Measurements from ENCODE around the gene CHRNA1. TPM values are rescaled to one million over a fixed set of nuclear protein-coding genes. Genes with fewer than 3 reads are reported as not detected.

CHRNA1 gene
- polyA plus RNA-seq, 1 of the 3 experiments (the other 2 are of a cell fraction), result 0.02 TPM

DNA sequence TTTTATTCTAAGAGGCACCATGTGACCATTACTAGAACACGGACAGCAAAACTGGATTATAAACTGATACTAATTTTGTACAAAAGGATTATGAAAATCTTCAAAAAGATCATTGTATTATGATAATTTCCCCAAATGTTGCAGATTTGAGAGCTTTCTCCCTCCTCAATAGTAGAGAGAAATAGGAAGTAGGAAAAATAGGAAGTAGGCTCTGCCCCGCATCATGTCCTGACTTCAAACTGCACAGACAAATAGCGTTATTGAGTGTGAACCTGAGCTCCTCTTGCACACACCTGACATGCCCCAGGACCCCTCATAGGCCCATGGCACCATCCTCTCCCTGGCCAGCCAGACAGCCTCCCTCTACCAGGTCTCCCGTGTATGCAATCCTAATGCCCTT, 25.4 kb downstream of the CHRNA1 start:
- H3K79me2 ChIP-seq (ENCODE audit: insufficient read depth), result no peaks in the 10 kb centered on the region
- no peak for TF ChIP-seq YY1 (IDR thresholded peaks at IDR 0.05; ENCODE audit: low read depth)
- TF ChIP-seq, protein P1, sequence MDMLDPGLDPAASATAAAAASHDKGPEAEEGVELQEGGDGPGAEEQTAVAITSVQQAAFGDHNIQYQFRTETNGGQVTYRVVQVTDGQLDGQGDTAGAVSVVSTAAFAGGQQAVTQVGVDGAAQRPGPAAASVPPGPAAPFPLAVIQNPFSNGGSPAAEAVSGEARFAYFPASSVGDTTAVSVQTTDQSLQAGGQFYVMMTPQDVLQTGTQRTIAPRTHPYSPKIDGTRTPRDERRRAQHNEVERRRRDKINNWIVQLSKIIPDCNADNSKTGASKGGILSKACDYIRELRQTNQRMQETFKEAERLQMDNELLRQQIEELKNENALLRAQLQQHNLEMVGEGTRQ (IDR thresholded peaks at IDR 0.05; ENCODE audit: borderline replicate concordance, low read depth, low read length), result no peak
- no peak for TF ChIP-seq GABPA (IDR thresholded peaks at IDR 0.05; ENCODE audit: low read depth)
- no peak for TF ChIP-seq TEAD4 (IDR thresholded peaks at IDR 0.05; ENCODE audit: borderline replicate concordance, insufficient read depth)
- TF ChIP-seq, protein P2, sequence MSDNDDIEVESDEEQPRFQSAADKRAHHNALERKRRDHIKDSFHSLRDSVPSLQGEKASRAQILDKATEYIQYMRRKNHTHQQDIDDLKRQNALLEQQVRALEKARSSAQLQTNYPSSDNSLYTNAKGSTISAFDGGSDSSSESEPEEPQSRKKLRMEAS (IDR thresholded peaks at IDR 0.05; ENCODE audit: low read depth), result no peak
- no peak for TF ChIP-seq SIN3A (IDR thresholded peaks at IDR 0.05; ENCODE audit: borderline replicate concordance, low read depth, low read length)
- TF ChIP-seq SMC3 (IDR thresholded peaks at IDR 0.05; ENCODE audit: low read depth, low read length), result no peak
- no peak for TF ChIP-seq FOXJ3 (CRISPR knock-in tag; IDR thresholded peaks at IDR 0.05)
- TF ChIP-seq, protein P3, sequence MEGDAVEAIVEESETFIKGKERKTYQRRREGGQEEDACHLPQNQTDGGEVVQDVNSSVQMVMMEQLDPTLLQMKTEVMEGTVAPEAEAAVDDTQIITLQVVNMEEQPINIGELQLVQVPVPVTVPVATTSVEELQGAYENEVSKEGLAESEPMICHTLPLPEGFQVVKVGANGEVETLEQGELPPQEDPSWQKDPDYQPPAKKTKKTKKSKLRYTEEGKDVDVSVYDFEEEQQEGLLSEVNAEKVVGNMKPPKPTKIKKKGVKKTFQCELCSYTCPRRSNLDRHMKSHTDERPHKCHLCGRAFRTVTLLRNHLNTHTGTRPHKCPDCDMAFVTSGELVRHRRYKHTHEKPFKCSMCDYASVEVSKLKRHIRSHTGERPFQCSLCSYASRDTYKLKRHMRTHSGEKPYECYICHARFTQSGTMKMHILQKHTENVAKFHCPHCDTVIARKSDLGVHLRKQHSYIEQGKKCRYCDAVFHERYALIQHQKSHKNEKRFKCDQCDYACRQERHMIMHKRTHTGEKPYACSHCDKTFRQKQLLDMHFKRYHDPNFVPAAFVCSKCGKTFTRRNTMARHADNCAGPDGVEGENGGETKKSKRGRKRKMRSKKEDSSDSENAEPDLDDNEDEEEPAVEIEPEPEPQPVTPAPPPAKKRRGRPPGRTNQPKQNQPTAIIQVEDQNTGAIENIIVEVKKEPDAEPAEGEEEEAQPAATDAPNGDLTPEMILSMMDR (IDR thresholded peaks at IDR 0.05), result no peak
- TF ChIP-seq NFIC (IDR thresholded peaks at IDR 0.05; ENCODE audit: borderline replicate concordance), result no peak
- TF ChIP-seq, protein P4, sequence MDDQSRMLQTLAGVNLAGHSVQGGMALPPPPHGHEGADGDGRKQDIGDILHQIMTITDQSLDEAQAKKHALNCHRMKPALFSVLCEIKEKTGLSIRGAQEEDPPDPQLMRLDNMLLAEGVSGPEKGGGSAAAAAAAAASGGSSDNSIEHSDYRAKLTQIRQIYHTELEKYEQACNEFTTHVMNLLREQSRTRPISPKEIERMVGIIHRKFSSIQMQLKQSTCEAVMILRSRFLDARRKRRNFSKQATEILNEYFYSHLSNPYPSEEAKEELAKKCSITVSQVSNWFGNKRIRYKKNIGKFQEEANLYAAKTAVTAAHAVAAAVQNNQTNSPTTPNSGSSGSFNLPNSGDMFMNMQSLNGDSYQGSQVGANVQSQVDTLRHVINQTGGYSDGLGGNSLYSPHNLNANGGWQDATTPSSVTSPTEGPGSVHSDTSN (IDR thresholded peaks at IDR 0.05), result no peak
- no peak for TF ChIP-seq RXRA (IDR thresholded peaks at IDR 0.05; ENCODE audit: borderline replicate concordance, low read depth)
- no peak for TF ChIP-seq EZH2phosphoT487 (IDR thresholded peaks at IDR 0.05; ENCODE audit: borderline replicate concordance, low read depth)
- no peak for TF ChIP-seq FOSL2 (IDR thresholded peaks at IDR 0.05; ENCODE audit: borderline replicate concordance, low read depth)
- DNase-seq, result no peak
- H3K36me3 ChIP-seq (replicated peaks in 1 of 2; ENCODE audit: control insufficient read depth in 1 of 2, insufficient read depth in 2 of 2, low read length in 1 of 2), result no peaks in the 10 kb centered on the region
- H3K9me3 ChIP-seq, result no peaks in the 10 kb centered on the region
- no peak overlapping the region for H3K9ac ChIP-seq
- no peak overlapping the region for H3K4me2 ChIP-seq
- no peaks in the 10 kb centered on the region for H3K4me1 ChIP-seq (ENCODE audit: control insufficient read depth in 1 of 2, insufficient read depth in 2 of 2, low read depth in 1 of 2, low read length in 1 of 2)
- H3F3A ChIP-seq (replicated peaks; ENCODE audit: insufficient read depth), result no peaks in the 10 kb centered on the region
- POLR2A ChIA-PET, result no interaction called here
- H3K4me3 ChIP-seq (ENCODE audit: low read depth in 2 of 2, low read length in 1 of 2), result no peak overlapping the region
- WGBS (ENCODE audit: low lambda C conversion rate), result 71% methylated on average over 4 of the region's 4 CpGs
- H3K9me2 ChIP-seq, result no peaks in the 10 kb centered on the region
- H3K27me3 ChIP-seq (ENCODE audit: insufficient read depth), result no peaks in the 10 kb centered on the region
- H2AFZ ChIP-seq (ENCODE audit: low read depth), result no peak overlapping the region
- CTCF ChIA-PET, result interaction anchor here (1.2 to 5.3 kb wide), 3 partner anchors 9 to 39 kb away, joined by 4 to 22 read pairs (median 22); no protein-coding TSS in a partner anchor
- no peak overlapping the region for H3K27ac ChIP-seq (ENCODE audit: low read depth in 2 of 2, low read length in 1 of 2)
- H4K20me1 ChIP-seq (ENCODE audit: insufficient read depth), result no peaks in the 10 kb centered on the region
